AG04449 (cell line): Measurements from ENCODE around the gene CYSRT1.

Experiments used
- CTCF ChIA-PET: fragments of 350-600 bp; formaldehyde crosslinking; extraction: SDS; loops from one replicate; lab custom pipeline; 2021; ENCODE audit warnings: antibody characterized with exemption; lab: Yijun Ruan, JAX
- POLR2A ChIA-PET: fragments of 400-600, 350-600 bp; formaldehyde crosslinking; extraction: SDS; loops from one replicate; lab custom pipeline; 2020; ENCODE audit warnings: antibody characterized with exemption, inconsistent platforms; lab: Yijun Ruan, JAX
- DNase-seq: peaks from one replicate; pipeline ENCODE4 v3.0.0-alpha.2; 2010; ENCODE audit warnings: low read depth, low spot score
- H3K4me3 ChIP-seq: 2 replicates; pipeline ENCODE4 v1.5.1; 2011; ENCODE audit warnings: low read depth, mild to moderate bottlenecking, control low read depth, low read length
- CTCF ChIP-seq: IDR thresholded peaks from one replicate; pipeline ENCODE4 v1.5.1; 2011; ENCODE audit warnings: mild to moderate bottlenecking, moderate library complexity, low read length, control low read depth, inconsistent platforms; ENCODE audit not compliant: insufficient read depth; ENCODE audit errors: missing control alignments

The CYSRT1 gene

GRCh38 chr9:137189297-137190295, 35.4 kb upstream of the CYSRT1 start:
- POLR2A ChIA-PET, result interaction anchor here (0.6 to 2.7 kb wide), 9 partner anchors 9 to 70 kb away, joined by 3 to 15 read pairs (median 5); partner anchors contain the start of genes NDOR1, TMEM203, TPRN and TUBB4B
- H3K4me3 ChIP-seq, result peak overlapping the region; percentile 96
- CTCF ChIA-PET, result interaction anchor here (1.0 to 3.4 kb wide), 12 partner anchors 8 to 126 kb away, joined by 3 to 30 read pairs (median 6); partner anchors contain the start of genes RNF224 and TPRN
- TF ChIP-seq CTCF, result no peak
- DNase-seq, result no peak

DNA sequence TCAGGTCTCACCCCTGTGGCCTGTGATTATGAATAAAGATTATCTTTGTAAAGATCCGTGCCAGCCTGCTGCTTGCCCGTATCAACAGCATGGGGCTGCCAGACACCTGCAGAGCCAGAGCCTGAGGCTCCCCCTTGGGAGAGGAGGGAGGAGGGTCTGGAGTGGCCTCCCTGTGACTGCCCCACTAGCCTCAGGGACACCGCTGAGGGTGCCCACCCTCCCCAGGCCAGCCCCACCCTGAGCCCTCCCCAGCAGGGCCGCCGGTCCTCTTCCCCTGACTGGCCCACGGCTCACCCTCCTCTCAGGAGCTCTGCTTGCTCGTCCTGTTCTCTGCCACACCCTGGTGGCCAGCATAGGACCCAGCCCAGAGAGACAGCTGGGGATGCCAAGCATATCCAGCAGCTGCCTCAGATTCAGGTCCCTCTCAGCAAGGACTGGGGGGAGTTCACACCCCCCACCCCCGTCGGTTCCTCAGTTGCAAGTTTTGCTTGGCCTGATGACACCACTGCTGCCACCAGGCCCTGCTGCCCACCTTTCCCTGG, 34.6 kb upstream of the CYSRT1 start:
- TF ChIP-seq CTCF, result no peak
- ChIA-PET POLR2A (interaction anchor here (2.1 to 2.7 kb wide), 2 partner anchors 10 to 50 kb away, joined by 8 to 15 read pairs; partner anchors contain the start of genes TPRN and TUBB4B), CTCF (interaction anchor here (0.9 to 2.2 kb wide), 7 partner anchors 7 to 127 kb away, joined by 3 to 15 read pairs (median 6); partner anchors contain the start of genes RNF224 and TPRN)
- H3K4me3 ChIP-seq, result no peak overlapping the region; the same call in 1 of the 2 replicates
- no peak for DNase-seq

- no peak for TF ChIP-seq CTCF
- no peak overlapping the region for H3K4me3 ChIP-seq
- DNase-seq, result no peak
- ChIA-PET POLR2A (interaction anchor here (2.1 kb wide), 1 partner anchor 10 kb away, joined by 8 read pairs; the partner anchor contains the start of gene TPRN), CTCF (interaction anchor here (0.7 to 1.4 kb wide), 4 partner anchors 10 to 45 kb away, joined by 3 to 5 read pairs (median 4); partner anchors contain the start of gene TPRN)
Observed at GRCh38 chr9:137191245-137191644, 33.7 kb upstream of the CYSRT1 start.

DNA sequence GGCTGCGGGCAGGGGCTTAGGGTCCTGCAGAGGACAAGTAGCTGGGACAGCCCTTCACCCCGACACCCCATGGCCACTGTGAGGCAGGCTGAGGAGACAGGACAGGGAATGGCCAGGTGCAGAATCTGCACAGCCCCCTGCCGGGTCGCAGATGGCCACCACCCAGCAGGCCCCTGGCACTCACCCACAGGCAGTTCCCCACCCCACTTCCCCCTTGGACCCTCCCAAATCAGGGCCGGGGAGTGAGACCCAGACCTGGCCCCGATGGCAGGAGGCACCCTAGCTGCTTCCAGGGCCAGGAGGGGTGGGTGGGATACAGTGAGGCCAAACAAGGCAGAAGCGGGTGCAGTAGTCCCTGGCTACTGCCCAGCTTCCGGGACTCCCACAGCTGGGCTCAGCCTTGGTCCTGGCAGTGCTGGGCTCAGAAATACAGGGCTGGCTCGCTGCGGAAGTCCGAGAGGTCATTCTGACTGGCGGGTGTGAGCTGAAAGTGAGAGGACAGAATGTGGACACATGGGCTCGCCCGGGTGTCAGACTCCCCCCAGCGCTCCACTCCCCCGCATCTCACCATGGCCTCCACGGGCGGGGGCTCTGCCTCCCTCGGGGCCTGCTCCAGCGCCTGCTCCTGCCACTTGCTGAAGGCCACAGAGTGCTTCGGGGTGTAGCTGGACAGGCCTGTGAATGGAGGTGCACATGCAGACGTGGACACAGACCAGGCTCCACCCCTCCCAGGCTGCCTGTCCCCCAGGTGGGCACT, 33.1 kb upstream of the CYSRT1 start:
- TF ChIP-seq CTCF, result no peak
- ChIA-PET CTCF (interaction anchor here (1.2 to 1.4 kb wide), 2 partner anchors 9 to 12 kb away, joined by 3 to 5 read pairs; partner anchors contain the start of gene TPRN), POLR2A (interaction anchor here (0.6 to 2.1 kb wide), 3 partner anchors 9 to 114 kb away, joined by 3 to 8 read pairs (median 4); partner anchors contain the start of genes RNF224 and TPRN)

DNA sequence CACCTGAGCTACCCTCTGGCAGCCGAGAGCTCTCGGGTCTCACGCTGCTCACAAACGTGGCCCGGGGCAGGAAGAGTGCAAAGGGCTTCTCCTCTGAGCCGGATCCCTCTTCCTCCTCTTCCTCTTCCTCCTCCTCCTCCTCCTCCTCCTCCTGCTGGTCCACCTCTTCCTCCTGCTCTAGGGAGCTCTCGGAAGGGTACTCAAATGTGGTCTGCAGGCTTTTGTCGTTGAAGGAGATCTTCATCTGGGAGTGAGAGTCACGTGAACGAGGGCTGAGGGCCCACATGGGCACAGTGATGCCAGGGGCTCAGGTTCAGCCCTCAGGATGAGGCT, 32.6 kb upstream of the CYSRT1 start:
- ChIA-PET CTCF (interaction anchor here (0.9 to 1.4 kb wide), 2 partner anchors 8 to 35 kb away, joined by 3 to 5 read pairs; partner anchors contain the start of genes RNF224 and TPRN), POLR2A (interaction anchor here (1.7 to 2.1 kb wide), 2 partner anchors 8 to 35 kb away, joined by 4 to 8 read pairs; partner anchors contain the start of genes RNF224 and TPRN)
- DNase-seq, result no peak
- no peak for TF ChIP-seq CTCF
- no peak overlapping the region for H3K4me3 ChIP-seq

More for the DNA sequence above, 33.1 kb upstream of the CYSRT1 start:
- H3K4me3 ChIP-seq, result no peak overlapping the region
- no peak for DNase-seq
